Stomach (tissue), 9 donors: ENCODE results near the gene PITPNB. TPM values are rescaled to one million over a fixed set of nuclear protein-coding genes. Genes with fewer than 3 reads are reported as not detected.

Experiments
- DNase-seq, 2 donors: peaks; one replicate each; pipeline versions ENCODE4 v3.0.0 to v3.0.0-alpha.2; 2013 to 2019
- H3K27ac ChIP-seq, 5 donors: fragments of 200-600 bp in 4 of 5; sonication (generic) in 4 of 5; one replicate each; pipeline ENCODE4 v1.5.1; 2013 to 2019; ENCODE audit warnings: mild to moderate bottlenecking in 1 of 5, moderate library complexity in 1 of 5
- H3K27me3 ChIP-seq, 3 donors: fragments of 200-600 bp; sonication (generic); one replicate each; pipeline ENCODE4 v1.5.1; 2017 to 2019; ENCODE audit warnings: mixed run types in 1 of 3
- H3K36me3 ChIP-seq, 4 donors: fragments of 200-600 bp; sonication (generic); 1 replicate in 3 of 4; 2 replicates in 1 of 4; pipeline ENCODE4 v1.5.1; 2016 to 2019
- H3K4me1 ChIP-seq, 4 donors: fragments of 200-600 bp; sonication (generic); one replicate each; pipeline ENCODE4 v1.5.1; 2016 to 2019
- H3K4me3 ChIP-seq, 4 donors: fragments of 200-600 bp; sonication (generic) in 3 of 4; one replicate each; pipeline ENCODE4 v1.5.1; 2016 to 2019; ENCODE audit warnings: mild to moderate bottlenecking in 1 of 4
- H3K9me3 ChIP-seq, 4 donors: fragments of 200-600 bp; sonication (generic); one replicate each; pipeline ENCODE4 v1.5.1; 2016 to 2019
- EP300 ChIP-seq: sonication (generic); formaldehyde crosslinking; IDR thresholded peaks from one replicate; pipeline ENCODE4 v1.6.1; 2017; ENCODE audit warnings: antibody characterized with exemption
- POLR2A ChIP-seq, 4 donors: fragments of 450-650 bp; IDR thresholded peaks; one replicate each; pipeline ENCODE4 v1.6.1; 2016; ENCODE audit warnings: antibody characterized with exemption in 4 of 4, control low read depth in 2 of 4, mild to moderate bottlenecking in 1 of 4, moderate library complexity in 1 of 4
- POLR2AphosphoS5 ChIP-seq, 3 donors: sonication (generic); formaldehyde crosslinking; IDR thresholded peaks; one replicate each; pipeline ENCODE4 v1.6.1; 2016; ENCODE audit warnings: antibody characterized with exemption in 3 of 3
- WGBS, 5 donors: extraction: QIAGEN DNeasy Blood & Tissue Kit in 3 of 5; methylation state at CpG; one replicate each; pipeline versions ENCODE4 v1.1.5 to v1.1.7; 2013 to 2018; 5-methylcytosine and 5-hydroxymethylcytosine counted together
- intact Hi-C: fragments of 100-400 bp; cut with DNase I; formaldehyde crosslinking; loops from one replicate; pipeline ENCODE4 v1.15.1; 2023; ENCODE audit warnings: low total_unique reads
- polyA plus RNA-seq, 3 donors: library from polyadenylated mRNA; stranded (reverse); fragments of 200-250 nt; gene quantifications; one replicate each; pipeline ENCODE4 v1.2.3, GENCODE V29; 2013
- total RNA-seq, 5 donors: library from RNA; depleted of rRNA; stranded (reverse); fragments of >200 nt; gene quantifications; one replicate each; pipeline versions ENCODE4 v1.1.0 to v1.2.3, GENCODE V29; 2014 to 2016
- TF ChIP-seq, protein P1 (sequence below), 7 experiments: fragments of 450-650 bp in 4 of 7; fragments of 200-600 bp in 3 of 7; sonication (generic) in 3 of 7; IDR thresholded peaks; one replicate each; pipeline ENCODE4 v1.5.1; 2016 to 2019; ENCODE audit warnings: antibody characterized with exemption in 7 of 7, control low read depth in 2 of 7, mild to moderate bottlenecking in 1 of 7
- donor health status: healthy with polysubstance abuse.
- donor health status: Bipolar disorder and iron deficiency.
- donor health status: healthy.

Gene PITPNB
- total and polyA plus RNA-seq, 8 donors = 6.7 to 91.6 (median 29.9) TPM

DNA sequence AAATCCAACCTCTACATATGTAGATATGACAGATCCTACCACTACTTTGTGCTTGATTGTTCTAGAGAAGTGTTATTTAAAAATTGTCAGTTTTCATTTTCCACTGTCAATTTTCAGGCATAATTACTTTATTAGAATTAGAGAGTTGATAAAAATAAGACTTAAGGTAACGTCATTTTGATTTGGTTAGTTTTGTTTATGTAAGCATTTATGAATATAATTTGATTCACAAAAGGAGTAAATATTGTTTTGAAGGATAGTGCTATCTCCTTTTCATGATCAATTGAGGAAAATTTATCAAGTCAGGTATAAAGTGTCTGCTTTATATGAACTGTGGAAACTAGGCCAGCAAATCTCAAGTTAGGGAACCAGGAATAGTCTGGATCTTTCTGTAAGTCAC, 42.6 kb upstream of the PITPNB start:
- H3K27ac ChIP-seq = no peak overlapping the region
- H3K36me3 ChIP-seq = no peaks in the 10 kb centered on the region
- TF ChIP-seq, protein P1, sequence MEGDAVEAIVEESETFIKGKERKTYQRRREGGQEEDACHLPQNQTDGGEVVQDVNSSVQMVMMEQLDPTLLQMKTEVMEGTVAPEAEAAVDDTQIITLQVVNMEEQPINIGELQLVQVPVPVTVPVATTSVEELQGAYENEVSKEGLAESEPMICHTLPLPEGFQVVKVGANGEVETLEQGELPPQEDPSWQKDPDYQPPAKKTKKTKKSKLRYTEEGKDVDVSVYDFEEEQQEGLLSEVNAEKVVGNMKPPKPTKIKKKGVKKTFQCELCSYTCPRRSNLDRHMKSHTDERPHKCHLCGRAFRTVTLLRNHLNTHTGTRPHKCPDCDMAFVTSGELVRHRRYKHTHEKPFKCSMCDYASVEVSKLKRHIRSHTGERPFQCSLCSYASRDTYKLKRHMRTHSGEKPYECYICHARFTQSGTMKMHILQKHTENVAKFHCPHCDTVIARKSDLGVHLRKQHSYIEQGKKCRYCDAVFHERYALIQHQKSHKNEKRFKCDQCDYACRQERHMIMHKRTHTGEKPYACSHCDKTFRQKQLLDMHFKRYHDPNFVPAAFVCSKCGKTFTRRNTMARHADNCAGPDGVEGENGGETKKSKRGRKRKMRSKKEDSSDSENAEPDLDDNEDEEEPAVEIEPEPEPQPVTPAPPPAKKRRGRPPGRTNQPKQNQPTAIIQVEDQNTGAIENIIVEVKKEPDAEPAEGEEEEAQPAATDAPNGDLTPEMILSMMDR (IDR thresholded peaks at IDR 0.05) = no peak
- TF ChIP-seq POLR2AphosphoS5 (IDR thresholded peaks at IDR 0.05) (no peak), EP300 (no peak), POLR2A (IDR thresholded peaks at IDR 0.05) (no peak)
- no peaks in the 10 kb centered on the region for H3K9me3 ChIP-seq
- H3K27me3 ChIP-seq = no peaks in the 10 kb centered on the region
- DNase-seq = no peak
- WGBS, 5 donors = 49 to 75% (median 49%) methylated on average over 1 of the region's 1 CpG
- H3K4me1 ChIP-seq = peaks cover 0 to 22% (median 0%) of the 10 kb centered on the region in 4 donors
- no peak overlapping the region for H3K4me3 ChIP-seq
- intact Hi-C loops = no loop called here

DNA sequence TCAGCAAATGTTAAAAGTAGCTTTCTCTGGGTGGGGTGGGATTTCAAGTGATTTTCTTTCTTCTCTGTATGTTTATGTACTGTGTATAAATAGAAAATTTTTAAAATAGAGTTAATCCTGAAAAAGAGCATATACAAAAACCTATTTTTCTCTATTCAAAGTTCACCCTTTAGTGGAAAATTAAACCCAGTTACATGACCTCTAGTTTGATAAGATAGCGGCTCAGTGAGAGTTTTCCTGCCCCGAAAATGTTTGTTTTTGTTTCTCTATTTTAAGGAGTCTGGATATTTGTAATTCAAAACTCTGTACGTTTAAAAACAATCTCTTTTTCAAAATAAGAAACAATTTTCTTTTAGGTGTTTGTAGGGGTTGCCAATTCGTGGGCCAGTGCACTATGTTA, 42.1 kb upstream of the PITPNB start:
- 27 to 57% (median 41%) methylated on average over 4 of the region's 4 CpGs for WGBS, 5 donors

DNA sequence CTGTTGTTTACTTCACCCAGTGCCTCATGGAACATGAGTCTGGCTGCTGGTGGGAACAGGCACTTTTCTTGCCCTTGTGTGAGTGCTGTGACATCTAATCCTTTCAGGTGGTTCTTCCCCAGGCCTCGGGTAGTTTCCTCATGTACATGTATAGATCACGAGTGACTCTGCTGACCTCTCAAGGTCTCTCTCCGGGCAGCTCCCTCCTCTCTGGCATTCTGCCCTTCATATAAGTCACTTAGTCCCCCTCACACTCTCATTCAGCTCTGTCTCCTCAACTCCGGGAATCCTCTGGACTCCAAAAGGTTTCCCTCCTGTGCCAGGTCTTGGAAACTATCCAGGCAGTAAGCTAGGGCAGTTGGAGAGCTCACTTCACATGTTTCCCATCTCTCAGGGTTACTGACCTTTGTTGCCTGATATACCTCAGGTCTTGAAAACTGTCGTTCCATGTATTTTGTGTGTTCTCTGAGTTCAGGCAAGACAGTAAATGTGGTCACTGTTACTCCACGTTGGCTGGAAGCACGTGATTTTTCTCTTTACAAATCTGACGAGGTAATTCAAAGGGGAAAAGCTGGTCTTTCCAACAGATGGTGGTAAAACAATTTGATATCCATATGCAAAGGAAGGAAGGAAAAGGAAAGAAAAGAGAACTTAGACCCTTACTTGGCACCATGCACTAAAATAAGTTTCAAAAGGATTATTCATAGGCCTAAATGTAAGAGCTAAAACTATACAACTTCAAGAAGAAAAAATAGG, 40.5 kb upstream of the PITPNB start:
- H3K4me1 ChIP-seq = peaks cover 0 to 22% (median 0%) of the 10 kb centered on the region in 4 donors
- no peak for DNase-seq

More for the DNA sequence above, 42.1 kb upstream of the PITPNB start:
- Histone ChIP-seq H3K27me3 (no peaks in the 10 kb centered on the region), H3K4me1 (peaks cover 0 to 22% (median 0%) of the 10 kb centered on the region in 4 donors), H3K36me3 (no peaks in the 10 kb centered on the region), H3K4me3 (no peak overlapping the region), H3K27ac (no peak overlapping the region), H3K9me3 (no peaks in the 10 kb centered on the region)
- DNase-seq = no peak
- TF ChIP-seq POLR2A (IDR thresholded peaks at IDR 0.05) = no peak
- no peak for TF ChIP-seq EP300
- TF ChIP-seq, protein P1 (IDR thresholded peaks at IDR 0.05) = no peak
- no peak for TF ChIP-seq POLR2AphosphoS5 (IDR thresholded peaks at IDR 0.05)
- intact Hi-C loops = no loop called here

DNA sequence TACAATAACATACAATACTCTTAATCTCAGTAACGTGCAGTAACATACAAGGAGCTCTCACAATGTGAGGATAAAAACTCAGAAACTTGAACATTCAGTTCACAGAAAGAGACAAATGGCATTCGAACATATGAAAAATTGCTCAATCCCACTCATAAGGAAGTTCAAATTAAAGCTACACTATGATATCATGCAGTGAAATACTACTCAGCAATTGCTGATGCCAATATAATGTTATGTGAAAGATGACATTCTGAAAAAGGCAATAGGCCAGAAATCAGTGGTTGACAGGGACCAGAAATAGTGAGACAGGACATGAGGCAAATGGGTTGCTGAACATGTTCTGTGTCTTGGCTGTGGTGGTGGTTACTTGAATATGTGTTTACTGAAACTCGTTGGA, 33.7 kb upstream of the PITPNB start:
- no peak for TF ChIP-seq POLR2A (IDR thresholded peaks at IDR 0.05)
- TF ChIP-seq, protein P1 (IDR thresholded peaks at IDR 0.05) = no peak
- TF ChIP-seq POLR2AphosphoS5 (IDR thresholded peaks at IDR 0.05) = no peak
- no peak for TF ChIP-seq EP300
- Histone ChIP-seq H3K4me3 (no peak overlapping the region), H3K27me3 (no peaks in the 10 kb centered on the region), H3K27ac (no peak overlapping the region), H3K4me1 (peaks cover 0 to 10% (median 4%) of the 10 kb centered on the region in 4 donors), H3K36me3 (no peaks in the 10 kb centered on the region), H3K9me3 (no peaks in the 10 kb centered on the region)
- 66 to 78% (median 70%) methylated on average over 3 of the region's 3 CpGs for WGBS, 5 donors
- intact Hi-C loops = no loop called here
- no peak for DNase-seq

More for the DNA sequence above, 40.5 kb upstream of the PITPNB start:
- 73 to 83% (median 75%) methylated on average over 8 of the region's 8 CpGs for WGBS, 5 donors
- H3K4me3 ChIP-seq = no peak overlapping the region
- no peaks in the 10 kb centered on the region for H3K36me3 ChIP-seq
- intact Hi-C loops = no loop called here
- no peaks in the 10 kb centered on the region for H3K27me3 ChIP-seq
- no peak for TF ChIP-seq POLR2A (IDR thresholded peaks at IDR 0.05)
- no peak for TF ChIP-seq POLR2AphosphoS5 (IDR thresholded peaks at IDR 0.05)
- no peak for TF ChIP-seq EP300
- TF ChIP-seq, protein P1 (IDR thresholded peaks at IDR 0.05) = no peak
- no peaks in the 10 kb centered on the region for H3K9me3 ChIP-seq
- H3K27ac ChIP-seq = no peak overlapping the region
